Neural cell (in vitro differentiated cells): Measurements from ENCODE around the gene RAPGEF5.

ENCODE experiments used
- EZH2 ChIP-seq: fragments of 200-600, 300-800 bp; shearing (Covaris generic), sonication (generic); IDR thresholded peaks from 2 replicates; pipeline ENCODE4 v1.6.1; 2014; ENCODE audit warnings: antibody characterized with exemption, low read length, borderline replicate concordance, mild to moderate bottlenecking; ENCODE audit not compliant: insufficient read depth, poor library complexity, severe bottlenecking
- TAF1 ChIP-seq: IDR thresholded peaks from 2 replicates; pipeline ENCODE4 v1.6.1; 2012; ENCODE audit warnings: low read depth
- TF ChIP-seq, protein P1 (sequence below): fragments of 450-650 bp; IDR thresholded peaks from 2 replicates; pipeline ENCODE4 v1.5.1; 2014; ENCODE audit warnings: antibody characterized with exemption, mild to moderate bottlenecking, moderate library complexity; ENCODE audit not compliant: poor library complexity, severe bottlenecking

GRCh38 chr7:22355620-22356009 lies 1.3 kb downstream of the RAPGEF5 start:
- TF ChIP-seq, protein P1, sequence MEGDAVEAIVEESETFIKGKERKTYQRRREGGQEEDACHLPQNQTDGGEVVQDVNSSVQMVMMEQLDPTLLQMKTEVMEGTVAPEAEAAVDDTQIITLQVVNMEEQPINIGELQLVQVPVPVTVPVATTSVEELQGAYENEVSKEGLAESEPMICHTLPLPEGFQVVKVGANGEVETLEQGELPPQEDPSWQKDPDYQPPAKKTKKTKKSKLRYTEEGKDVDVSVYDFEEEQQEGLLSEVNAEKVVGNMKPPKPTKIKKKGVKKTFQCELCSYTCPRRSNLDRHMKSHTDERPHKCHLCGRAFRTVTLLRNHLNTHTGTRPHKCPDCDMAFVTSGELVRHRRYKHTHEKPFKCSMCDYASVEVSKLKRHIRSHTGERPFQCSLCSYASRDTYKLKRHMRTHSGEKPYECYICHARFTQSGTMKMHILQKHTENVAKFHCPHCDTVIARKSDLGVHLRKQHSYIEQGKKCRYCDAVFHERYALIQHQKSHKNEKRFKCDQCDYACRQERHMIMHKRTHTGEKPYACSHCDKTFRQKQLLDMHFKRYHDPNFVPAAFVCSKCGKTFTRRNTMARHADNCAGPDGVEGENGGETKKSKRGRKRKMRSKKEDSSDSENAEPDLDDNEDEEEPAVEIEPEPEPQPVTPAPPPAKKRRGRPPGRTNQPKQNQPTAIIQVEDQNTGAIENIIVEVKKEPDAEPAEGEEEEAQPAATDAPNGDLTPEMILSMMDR: no peak
- TF ChIP-seq TAF1 (no peak), EZH2 (no peak)
